Activated naive CD8-positive, alpha-beta T cell treated with anti-CD3 and anti-CD28 coated beads, Interleukin-2, amount 50 U/mL, for 16 hours (primary cell): ENCODE results near the gene ZMIZ1.

Source experiments
- DNase-seq: peaks from one replicate; pipeline ENCODE4 v3.0.0-alpha.2; 2020; ENCODE audit warnings: low read depth, low spot score

The ZMIZ1 gene

GRCh38 chr10:79246209-79246581 lies 177.4 kb downstream of the ZMIZ1 start:
- DNase-seq: no peak

GRCh38 chr10:79246606-79247275 lies 178.0 kb downstream of the ZMIZ1 start:
- no peak for DNase-seq

- no peak for DNase-seq
These were observed 178.8 kb downstream of the ZMIZ1 start for GRCh38 chr10:79247373-79248137.

- DNase-seq: no peak
These were observed 179.8 kb downstream of the ZMIZ1 start for GRCh38 chr10:79248341-79249185.

- DNase-seq: no peak
These were observed 180.7 kb downstream of the ZMIZ1 start for GRCh38 chr10:79249186-79250121.

GRCh38 chr10:79250259-79250658 lies 181.5 kb downstream of the ZMIZ1 start:
- no peak for DNase-seq

GRCh38 chr10:79252450-79252849 lies 183.7 kb downstream of the ZMIZ1 start:
- no peak for DNase-seq

GRCh38 chr10:79252971-79253370 lies 184.2 kb downstream of the ZMIZ1 start:
- no peak for DNase-seq

- DNase-seq: no peak
These were observed 184.9 kb downstream of the ZMIZ1 start for GRCh38 chr10:79253704-79254103.

GRCh38 chr10:79254333-79255006 lies 185.7 kb downstream of the ZMIZ1 start:
- no peak for DNase-seq

- DNase-seq: no peak
These were observed 186.3 kb downstream of the ZMIZ1 start for GRCh38 chr10:79255007-79255507.

- no peak for DNase-seq
These were observed 187.6 kb downstream of the ZMIZ1 start for GRCh38 chr10:79256264-79256806.

GRCh38 chr10:79258894-79259293 lies 190.1 kb downstream of the ZMIZ1 start:
- no peak for DNase-seq

- DNase-seq: no peak
These were observed 191.1 kb downstream of the ZMIZ1 start for GRCh38 chr10:79259834-79260233.

- no peak for DNase-seq
These were observed 192.3 kb downstream of the ZMIZ1 start for GRCh38 chr10:79260811-79261740.

GRCh38 chr10:79262131-79262530 lies 193.4 kb downstream of the ZMIZ1 start:
- no peak for DNase-seq

GRCh38 chr10:79262959-79263746 lies 194.4 kb downstream of the ZMIZ1 start:
- no peak for DNase-seq

GRCh38 chr10:79263939-79264338 lies 195.2 kb downstream of the ZMIZ1 start:
- no peak for DNase-seq
